SK-N-MC (cell line): ENCODE measurements around the gene TSPEAR.

ENCODE experiments used
- EZH2 ChIP-seq: fragments of 200-600 bp; sonication (generic); IDR thresholded peaks from one replicate; pipeline ENCODE4 v1.6.1; 2017; ENCODE audit warnings: antibody characterized with exemption
- FOXP2 ChIP-seq: optimal IDR thresholded peaks from 2 replicates; pipeline ENCODE3; 2011; ENCODE audit warnings: mild to moderate bottlenecking, moderate library complexity; ENCODE audit not compliant: insufficient read depth; ENCODE audit errors: extremely low read length, control extremely low read depth
- POLR2AphosphoS5 ChIP-seq: IDR thresholded peaks from 2 replicates; pipeline ENCODE4 v1.6.1; 2012; ENCODE audit warnings: mild to moderate bottlenecking, low read depth, low read length, borderline replicate concordance

GRCh38 chr21:44450402-44450801 is 261.0 kb downstream of the TSPEAR start:
- TF ChIP-seq EZH2 (no peak), POLR2AphosphoS5 (no peak), FOXP2 (no peak)
